ENCODE data around the gene NOL4L. TPM values are rescaled to one million over a fixed set of nuclear protein-coding genes. Genes with fewer than 3 reads are reported as not detected.

The NOL4L gene
- total RNA-seq, 1 experiment from 2014 or later = 1.4 TPM

DNA sequence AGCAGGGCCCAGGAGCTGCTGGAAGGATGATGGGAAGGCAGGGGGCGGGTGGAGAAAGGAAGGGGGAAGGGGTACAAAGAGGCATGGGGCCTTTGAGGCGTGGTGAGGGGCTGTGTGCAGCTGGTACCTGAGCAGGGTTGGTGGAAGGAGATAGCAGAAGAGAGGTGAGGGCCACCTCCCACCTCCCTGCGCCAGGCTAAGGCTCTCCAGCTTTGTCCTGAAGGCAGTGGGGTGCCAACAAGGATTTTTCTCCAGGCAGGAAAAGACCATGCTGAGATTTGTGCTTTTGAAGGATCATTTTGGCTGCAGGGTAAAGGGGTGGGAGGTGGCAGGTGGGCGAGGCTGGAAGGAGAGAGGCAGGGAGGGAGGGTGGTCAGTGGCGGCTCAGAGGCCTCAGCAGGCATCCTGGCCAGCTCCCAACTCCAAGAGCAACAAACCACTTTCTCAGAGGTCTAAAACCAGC is 40.8 kb downstream of the NOL4L start:
- intact Hi-C loops (cut with micrococcal nuclease; ENCODE audit: unreplicated experiment) = no loop called here
- Histone ChIP-seq H3K4me3 (ENCODE audit: low read depth, low read length, poor library complexity, severe bottlenecking) (no peak overlapping the region), H3K27ac (ENCODE audit: low read depth, low read length, poor library complexity, severe bottlenecking) (no peak overlapping the region), H3K36me3 (ENCODE audit: insufficient read depth, low read length, poor library complexity, severe bottlenecking) (no peaks in the 10 kb centered on the region), H3K4me1 (ENCODE audit: insufficient read depth, low read length, poor library complexity, severe bottlenecking) (no peaks in the 10 kb centered on the region), H3K27me3 (replicated peaks; ENCODE audit: insufficient read depth, low read depth, low read length, poor library complexity) (peaks cover 7% of the 10 kb centered on the region), H3K9me3 (ENCODE audit: low read depth, low read length, poor library complexity, severe bottlenecking) (no peaks in the 10 kb centered on the region)
- ChIA-PET POLR2A (ENCODE audit: low non-redundant PET) (no interaction called here), CTCF (no interaction called here)
- TF ChIP-seq, protein P1, sequence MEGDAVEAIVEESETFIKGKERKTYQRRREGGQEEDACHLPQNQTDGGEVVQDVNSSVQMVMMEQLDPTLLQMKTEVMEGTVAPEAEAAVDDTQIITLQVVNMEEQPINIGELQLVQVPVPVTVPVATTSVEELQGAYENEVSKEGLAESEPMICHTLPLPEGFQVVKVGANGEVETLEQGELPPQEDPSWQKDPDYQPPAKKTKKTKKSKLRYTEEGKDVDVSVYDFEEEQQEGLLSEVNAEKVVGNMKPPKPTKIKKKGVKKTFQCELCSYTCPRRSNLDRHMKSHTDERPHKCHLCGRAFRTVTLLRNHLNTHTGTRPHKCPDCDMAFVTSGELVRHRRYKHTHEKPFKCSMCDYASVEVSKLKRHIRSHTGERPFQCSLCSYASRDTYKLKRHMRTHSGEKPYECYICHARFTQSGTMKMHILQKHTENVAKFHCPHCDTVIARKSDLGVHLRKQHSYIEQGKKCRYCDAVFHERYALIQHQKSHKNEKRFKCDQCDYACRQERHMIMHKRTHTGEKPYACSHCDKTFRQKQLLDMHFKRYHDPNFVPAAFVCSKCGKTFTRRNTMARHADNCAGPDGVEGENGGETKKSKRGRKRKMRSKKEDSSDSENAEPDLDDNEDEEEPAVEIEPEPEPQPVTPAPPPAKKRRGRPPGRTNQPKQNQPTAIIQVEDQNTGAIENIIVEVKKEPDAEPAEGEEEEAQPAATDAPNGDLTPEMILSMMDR (conservative IDR thresholded peaks at IDR 0.05; ENCODE audit: low read depth, low read length) = no peak
- no peak for TF ChIP-seq EZH2 (IDR thresholded peaks at IDR 0.05; ENCODE audit: borderline replicate concordance, low read depth, low read length, poor library complexity, severe bottlenecking)
- no TSS peak for BruUV-seq (replicated peaks)
- no peak for DNase-seq (ENCODE audit: low spot score)

DNA sequence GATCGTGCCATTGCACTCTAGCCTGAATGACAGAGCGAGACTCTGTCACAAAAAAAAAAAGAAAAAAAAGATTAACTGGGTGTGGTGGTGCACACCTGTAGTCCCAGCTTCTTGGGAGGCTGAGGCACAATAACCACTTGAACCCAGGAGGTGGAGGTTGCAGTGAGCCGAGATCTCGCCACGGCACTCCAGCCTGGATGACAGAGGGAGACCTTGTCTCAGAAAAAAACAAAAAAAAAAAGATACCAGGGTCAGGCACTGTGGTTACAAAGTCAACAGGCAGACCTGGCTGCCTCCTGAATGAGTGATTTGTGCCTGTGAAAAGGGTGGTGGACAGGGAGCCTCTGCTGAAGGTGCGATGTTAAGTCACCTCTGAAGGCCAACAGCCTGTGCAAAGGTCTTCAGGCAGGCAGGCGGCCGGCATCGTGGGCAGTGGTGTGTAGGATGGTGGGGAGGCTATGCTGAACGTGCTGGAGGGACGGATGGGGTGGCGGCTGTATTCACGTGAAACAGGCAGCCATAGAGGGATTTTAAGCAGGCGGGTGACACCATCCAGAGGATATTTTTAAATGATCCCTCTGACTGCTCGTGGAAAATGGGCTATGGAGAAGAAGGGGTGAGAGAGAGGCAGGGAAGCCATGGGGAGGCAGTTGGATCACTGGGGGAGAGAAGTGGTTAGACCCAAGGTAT is 41.4 kb downstream of the NOL4L start:
- no peak for DNase-seq (ENCODE audit: low spot score)
- intact Hi-C loops (cut with micrococcal nuclease; ENCODE audit: unreplicated experiment) = no loop called here
- Histone ChIP-seq H3K4me3 (ENCODE audit: low read depth, low read length, poor library complexity, severe bottlenecking) (no peak overlapping the region), H3K27ac (ENCODE audit: low read depth, low read length, poor library complexity, severe bottlenecking) (no peak overlapping the region), H3K27me3 (replicated peaks; ENCODE audit: insufficient read depth, low read depth, low read length, poor library complexity) (peaks cover 3% of the 10 kb centered on the region), H3K36me3 (ENCODE audit: insufficient read depth, low read length, poor library complexity, severe bottlenecking) (no peaks in the 10 kb centered on the region), H3K4me1 (ENCODE audit: insufficient read depth, low read length, poor library complexity, severe bottlenecking) (no peaks in the 10 kb centered on the region), H3K9me3 (ENCODE audit: low read depth, low read length, poor library complexity, severe bottlenecking) (no peaks in the 10 kb centered on the region)
- no TSS peak for BruUV-seq (replicated peaks)
- TF ChIP-seq EZH2 (IDR thresholded peaks at IDR 0.05; ENCODE audit: borderline replicate concordance, low read depth, low read length, poor library complexity, severe bottlenecking) = no peak
- TF ChIP-seq, protein P1 (conservative IDR thresholded peaks at IDR 0.05; ENCODE audit: low read depth, low read length) = no peak
- ChIA-PET CTCF (no interaction called here), POLR2A (ENCODE audit: low non-redundant PET) (no interaction called here)

DNA sequence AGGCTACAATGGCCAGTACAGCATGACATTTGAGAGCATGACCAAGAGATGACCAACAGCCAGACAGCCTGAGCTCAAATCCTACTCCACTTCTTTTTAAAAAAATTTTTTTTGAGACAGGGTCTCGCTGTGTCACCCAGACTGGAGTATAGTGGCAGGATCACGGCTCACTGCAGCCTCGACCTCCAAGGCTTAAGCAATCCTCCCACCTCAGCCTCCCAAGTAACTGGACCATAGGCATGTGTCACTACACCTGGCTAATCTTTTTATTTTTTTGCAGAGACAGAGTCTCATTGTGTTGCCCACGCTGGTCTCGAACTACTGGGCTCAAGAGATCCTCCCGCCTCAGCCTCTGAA is 42.9 kb downstream of the NOL4L start:
- Histone ChIP-seq H3K36me3 (ENCODE audit: insufficient read depth, low read length, poor library complexity, severe bottlenecking) (no peaks in the 10 kb centered on the region), H3K4me1 (ENCODE audit: insufficient read depth, low read length, poor library complexity, severe bottlenecking) (no peaks in the 10 kb centered on the region), H3K4me3 (ENCODE audit: low read depth, low read length, poor library complexity, severe bottlenecking) (no peak overlapping the region), H3K27ac (ENCODE audit: low read depth, low read length, poor library complexity, severe bottlenecking) (no peak overlapping the region), H3K9me3 (ENCODE audit: low read depth, low read length, poor library complexity, severe bottlenecking) (no peaks in the 10 kb centered on the region), H3K27me3 (replicated peaks; ENCODE audit: insufficient read depth, low read depth, low read length, poor library complexity) (no peaks in the 10 kb centered on the region)
- CTCF ChIA-PET = no interaction called here
- intact Hi-C loops (cut with micrococcal nuclease; ENCODE audit: unreplicated experiment) = no loop called here
- no peak for DNase-seq (ENCODE audit: low spot score)
- POLR2A ChIA-PET (ENCODE audit: low non-redundant PET) = no interaction called here
- no peak for TF ChIP-seq EZH2 (IDR thresholded peaks at IDR 0.05; ENCODE audit: borderline replicate concordance, low read depth, low read length, poor library complexity, severe bottlenecking)
- TF ChIP-seq, protein P1 (conservative IDR thresholded peaks at IDR 0.05; ENCODE audit: low read depth, low read length) = no peak
- BruUV-seq (replicated peaks) = no TSS peak

Measured in A673 (cell line).